ENCODE measurements around the gene DDX53.

DDX53 gene

GRCh38 chrX:23048806-23049573, 49.2 kb downstream of the DDX53 start:
- DNase-seq (ENCODE audit: low spot score) = no peak

- DNase-seq (ENCODE audit: low spot score) = no peak
These were observed 52.6 kb downstream of the DDX53 start for GRCh38 chrX:23052324-23052723.

Data from CD4-positive, alpha-beta T cell treated with Interleukin-15 for 4 hours (primary cell).